Measurements from ENCODE around the gene FANCE. TPM values are rescaled to one million over a fixed set of nuclear protein-coding genes. Genes with fewer than 3 reads are reported as not detected.

FANCE gene
- total and polyA plus RNA-seq, 9 of the 15 experiments (the other 6 are each of a cell fraction or from before 2014, with no cell fraction given), result 5.7 to 30.2 (median 17.0) TPM

DNA sequence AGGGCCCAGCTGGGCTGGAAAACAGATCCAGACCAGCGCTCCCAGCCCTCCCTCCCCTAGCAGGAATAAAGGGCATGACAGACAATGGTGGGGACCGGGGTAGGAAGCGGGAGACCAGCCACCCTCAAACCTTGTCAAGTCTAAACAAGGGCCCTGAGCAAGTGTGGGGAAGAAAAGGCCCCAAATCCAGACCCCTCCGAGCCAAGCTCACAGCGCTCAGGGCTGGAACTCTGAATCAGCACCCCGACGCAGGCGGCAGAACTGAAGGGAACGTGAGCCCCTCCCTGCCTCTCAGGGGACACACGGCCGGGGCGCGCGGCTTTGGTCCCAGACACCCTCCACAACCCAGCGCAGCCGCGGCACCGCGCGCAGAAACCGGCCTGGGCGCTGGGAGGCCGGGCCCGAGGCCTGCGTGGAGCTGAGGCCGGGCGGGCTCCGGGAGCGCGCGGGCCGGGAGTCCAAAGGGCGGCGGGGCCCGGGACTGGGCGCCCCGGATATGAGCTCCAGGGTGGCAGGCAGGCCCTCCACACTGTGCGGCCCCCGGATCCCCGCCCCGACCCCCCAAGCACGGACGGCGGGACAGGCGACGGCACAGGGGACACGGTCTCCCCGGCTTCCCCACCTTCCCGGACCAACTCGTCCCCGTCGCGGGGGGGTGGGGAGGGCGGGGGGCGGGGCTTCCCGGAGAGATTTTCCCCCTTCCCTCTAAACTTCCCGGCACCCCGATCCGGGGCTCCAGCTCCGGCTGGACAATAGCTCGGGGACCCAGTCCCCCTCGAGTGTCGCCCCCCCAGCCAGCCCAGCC is 44.1 kb downstream of the FANCE start (continued):
- peak; percentile 28; the same call in 1 of the 2 replicates for TF ChIP-seq NFE2 (IDR thresholded peaks at IDR 0.05; ENCODE audit: low read depth)
- TF ChIP-seq, protein P1, sequence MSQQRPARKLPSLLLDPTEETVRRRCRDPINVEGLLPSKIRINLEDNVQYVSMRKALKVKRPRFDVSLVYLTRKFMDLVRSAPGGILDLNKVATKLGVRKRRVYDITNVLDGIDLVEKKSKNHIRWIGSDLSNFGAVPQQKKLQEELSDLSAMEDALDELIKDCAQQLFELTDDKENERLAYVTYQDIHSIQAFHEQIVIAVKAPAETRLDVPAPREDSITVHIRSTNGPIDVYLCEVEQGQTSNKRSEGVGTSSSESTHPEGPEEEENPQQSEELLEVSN (IDR thresholded peaks at IDR 0.05; ENCODE audit: borderline replicate concordance in 1 of 2, extremely low read depth in 1 of 2, insufficient read depth in 1 of 2, insufficient read length in 1 of 2, low read depth in 1 of 2, low read length in 1 of 2, poor library complexity in 1 of 2, severe bottlenecking in 1 of 2), result peak in 1 of 2 experiments; percentile 70
- TF ChIP-seq, protein P2, sequence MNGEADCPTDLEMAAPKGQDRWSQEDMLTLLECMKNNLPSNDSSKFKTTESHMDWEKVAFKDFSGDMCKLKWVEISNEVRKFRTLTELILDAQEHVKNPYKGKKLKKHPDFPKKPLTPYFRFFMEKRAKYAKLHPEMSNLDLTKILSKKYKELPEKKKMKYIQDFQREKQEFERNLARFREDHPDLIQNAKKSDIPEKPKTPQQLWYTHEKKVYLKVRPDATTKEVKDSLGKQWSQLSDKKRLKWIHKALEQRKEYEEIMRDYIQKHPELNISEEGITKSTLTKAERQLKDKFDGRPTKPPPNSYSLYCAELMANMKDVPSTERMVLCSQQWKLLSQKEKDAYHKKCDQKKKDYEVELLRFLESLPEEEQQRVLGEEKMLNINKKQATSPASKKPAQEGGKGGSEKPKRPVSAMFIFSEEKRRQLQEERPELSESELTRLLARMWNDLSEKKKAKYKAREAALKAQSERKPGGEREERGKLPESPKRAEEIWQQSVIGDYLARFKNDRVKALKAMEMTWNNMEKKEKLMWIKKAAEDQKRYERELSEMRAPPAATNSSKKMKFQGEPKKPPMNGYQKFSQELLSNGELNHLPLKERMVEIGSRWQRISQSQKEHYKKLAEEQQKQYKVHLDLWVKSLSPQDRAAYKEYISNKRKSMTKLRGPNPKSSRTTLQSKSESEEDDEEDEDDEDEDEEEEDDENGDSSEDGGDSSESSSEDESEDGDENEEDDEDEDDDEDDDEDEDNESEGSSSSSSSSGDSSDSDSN (IDR thresholded peaks at IDR 0.05; ENCODE audit: borderline replicate concordance in 1 of 2, low read depth in 2 of 2, low read length in 2 of 2), result peak; percentile 81 to 93; a peak in 3 of 4 replicates
- no peak for TF ChIP-seq ELF1 (tag; IDR thresholded peaks at IDR 0.05)
- peak; percentile 86 for TF ChIP-seq ZFX (CRISPR knock-in tag; IDR thresholded peaks at IDR 0.05)
- TF ChIP-seq NRF1 (conservative IDR thresholded peaks at IDR 0.05 in 1 of 2, IDR thresholded peaks at IDR 0.05 in 1 of 2), result peak; percentile 79 to 82
- TF ChIP-seq SMC3 (conservative IDR thresholded peaks at IDR 0.05; ENCODE audit: insufficient read depth, low read depth, low read length), result 0 out of 2 replicates have a peak, but pooled peaks have one; percentile 6
- peak; percentile 68 for TF ChIP-seq RBFOX2 (IDR thresholded peaks at IDR 0.05; ENCODE audit: low read depth, low read length)
- TF ChIP-seq, protein P3, sequence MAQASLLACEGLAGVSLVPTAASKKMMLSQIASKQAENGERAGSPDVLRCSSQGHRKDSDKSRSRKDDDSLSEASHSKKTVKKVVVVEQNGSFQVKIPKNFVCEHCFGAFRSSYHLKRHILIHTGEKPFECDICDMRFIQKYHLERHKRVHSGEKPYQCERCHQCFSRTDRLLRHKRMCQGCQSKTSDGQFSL (CRISPR knock-in tag; IDR thresholded peaks at IDR 0.05), result no peak; the same call in 1 of the 2 replicates
- TF ChIP-seq, protein P3 (tag; IDR thresholded peaks at IDR 0.05), result peak in 1 of 2 experiments; percentile 60; a peak in 2 of 4 replicates
- peak; percentile 70; the same call in 1 of the 2 replicates for TF ChIP-seq POLR2G (IDR thresholded peaks at IDR 0.05; ENCODE audit: low read depth, low read length)
- TF ChIP-seq MTA3 (IDR thresholded peaks at IDR 0.05; ENCODE audit: borderline replicate concordance), result peak; percentile 49
- TF ChIP-seq, protein P4, sequence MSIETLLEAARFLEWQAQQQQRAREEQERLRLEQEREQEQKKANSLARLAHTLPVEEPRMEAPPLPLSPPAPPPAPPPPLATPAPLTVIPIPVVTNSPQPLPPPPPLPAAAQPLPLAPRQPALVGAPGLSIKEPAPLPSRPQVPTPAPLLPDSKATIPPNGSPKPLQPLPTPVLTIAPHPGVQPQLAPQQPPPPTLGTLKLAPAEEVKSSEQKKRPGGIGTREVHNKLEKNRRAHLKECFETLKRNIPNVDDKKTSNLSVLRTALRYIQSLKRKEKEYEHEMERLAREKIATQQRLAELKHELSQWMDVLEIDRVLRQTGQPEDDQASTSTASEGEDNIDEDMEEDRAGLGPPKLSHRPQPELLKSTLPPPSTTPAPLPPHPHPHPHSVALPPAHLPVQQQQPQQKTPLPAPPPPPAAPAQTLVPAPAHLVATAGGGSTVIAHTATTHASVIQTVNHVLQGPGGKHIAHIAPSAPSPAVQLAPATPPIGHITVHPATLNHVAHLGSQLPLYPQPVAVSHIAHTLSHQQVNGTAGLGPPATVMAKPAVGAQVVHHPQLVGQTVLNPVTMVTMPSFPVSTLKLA (conservative IDR thresholded peaks at IDR 0.05), result 0 out of 4 replicates have a peak, but pooled peaks of 1 of the 2 experiments have one; percentile 7
- no peak for TF ChIP-seq RBM15 (IDR thresholded peaks at IDR 0.05; ENCODE audit: insufficient read depth, low read length)
- no peak for TF ChIP-seq CREBBP (IDR thresholded peaks at IDR 0.05; ENCODE audit: low read depth, low read length)
- peak; percentile 50; the same call in 1 of the 2 replicates for TF ChIP-seq PHF8 (IDR thresholded peaks at IDR 0.05; ENCODE audit: borderline replicate concordance, low read length)
- TF ChIP-seq, protein P5, sequence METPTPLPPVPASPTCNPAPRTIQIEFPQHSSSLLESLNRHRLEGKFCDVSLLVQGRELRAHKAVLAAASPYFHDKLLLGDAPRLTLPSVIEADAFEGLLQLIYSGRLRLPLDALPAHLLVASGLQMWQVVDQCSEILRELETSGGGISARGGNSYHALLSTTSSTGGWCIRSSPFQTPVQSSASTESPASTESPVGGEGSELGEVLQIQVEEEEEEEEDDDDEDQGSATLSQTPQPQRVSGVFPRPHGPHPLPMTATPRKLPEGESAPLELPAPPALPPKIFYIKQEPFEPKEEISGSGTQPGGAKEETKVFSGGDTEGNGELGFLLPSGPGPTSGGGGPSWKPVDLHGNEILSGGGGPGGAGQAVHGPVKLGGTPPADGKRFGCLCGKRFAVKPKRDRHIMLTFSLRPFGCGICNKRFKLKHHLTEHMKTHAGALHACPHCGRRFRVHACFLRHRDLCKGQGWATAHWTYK (CRISPR knock-in tag; IDR thresholded peaks at IDR 0.05), result no peak
